Thyroid gland (tissue), 4 donors: ENCODE results near the gene GTF2B. TPM values are rescaled to one million over a fixed set of nuclear protein-coding genes. Genes with fewer than 3 reads are reported as not detected.
"Not testable (repeated sequence)": the region's sequence is repeated elsewhere in the genome, so short reads cannot be mapped to it uniquely, and the experiment has no call there.

Source experiments
- DNase-seq, 2 donors: peaks; one replicate each; pipeline ENCODE4 v3.0.0-alpha.2; 2019
- H3K27ac ChIP-seq, 3 donors: fragments of 200-600 bp; sonication (generic); 1 replicate in 2 of 3; 2 replicates in 1 of 3; pipeline ENCODE4 v1.5.1; 2016 to 2019; ENCODE audit warnings: mild to moderate bottlenecking in 1 of 3, moderate library complexity in 1 of 3
- H3K27me3 ChIP-seq: fragments of 200-600 bp; sonication (generic); one replicate; pipeline ENCODE4 v1.5.1; 2019
- H3K36me3 ChIP-seq, 2 donors: fragments of 200-600 bp; sonication (generic); one replicate each; pipeline ENCODE4 v1.5.1; 2016 to 2019
- H3K4me1 ChIP-seq, 2 donors: fragments of 200-600 bp; sonication (generic); one replicate each; pipeline ENCODE4 v1.5.1; 2017 to 2019
- H3K4me3 ChIP-seq, 3 donors: fragments of 200-600 bp; sonication (generic); replicated peaks in 1 of 3; 1 replicate in 2 of 3; 2 replicates in 1 of 3; pipeline ENCODE4 v1.5.1; 2016; ENCODE audit warnings: mild to moderate bottlenecking in 1 of 3
- H3K9me3 ChIP-seq: fragments of 200-600 bp; sonication (generic); one replicate; pipeline ENCODE4 v1.5.1; 2017
- POLR2A ChIP-seq, 2 donors: fragments of 450-650 bp; IDR thresholded peaks; one replicate each; pipeline ENCODE4 v1.6.1; 2017; ENCODE audit warnings: antibody characterized with exemption in 2 of 2, mild to moderate bottlenecking in 2 of 2, moderate library complexity in 1 of 2
- WGBS, 2 donors: methylation state at CpG; one replicate each; pipeline ENCODE4 v1.1.5; 2017; 5-methylcytosine and 5-hydroxymethylcytosine counted together
- intact Hi-C: fragments of 100-400 bp; cut with DNase I; formaldehyde crosslinking; loops from one replicate; pipeline ENCODE4 v1.15.1; 2023
- total RNA-seq, 4 donors: library from RNA; depleted of rRNA; stranded (reverse); fragments of >200 nt; gene quantifications; one replicate each; pipeline ENCODE4 v1.2.3, GENCODE V29; 2016
- TF ChIP-seq, protein P1 (sequence below), 6 experiments: fragments of 200-600 bp in 3 of 6; fragments of 450-650 bp in 3 of 6; sonication (generic) in 3 of 6; IDR thresholded peaks; one replicate each; pipeline ENCODE4 v1.5.1; 2016 to 2019; ENCODE audit warnings: antibody characterized with exemption in 6 of 6, mild to moderate bottlenecking in 2 of 6, inconsistent platforms in 1 of 6, moderate library complexity in 1 of 6

The GTF2B gene
- total RNA-seq, 4 donors from 2014 or later: 33.1 to 53.8 (median 39.0) TPM

DNA sequence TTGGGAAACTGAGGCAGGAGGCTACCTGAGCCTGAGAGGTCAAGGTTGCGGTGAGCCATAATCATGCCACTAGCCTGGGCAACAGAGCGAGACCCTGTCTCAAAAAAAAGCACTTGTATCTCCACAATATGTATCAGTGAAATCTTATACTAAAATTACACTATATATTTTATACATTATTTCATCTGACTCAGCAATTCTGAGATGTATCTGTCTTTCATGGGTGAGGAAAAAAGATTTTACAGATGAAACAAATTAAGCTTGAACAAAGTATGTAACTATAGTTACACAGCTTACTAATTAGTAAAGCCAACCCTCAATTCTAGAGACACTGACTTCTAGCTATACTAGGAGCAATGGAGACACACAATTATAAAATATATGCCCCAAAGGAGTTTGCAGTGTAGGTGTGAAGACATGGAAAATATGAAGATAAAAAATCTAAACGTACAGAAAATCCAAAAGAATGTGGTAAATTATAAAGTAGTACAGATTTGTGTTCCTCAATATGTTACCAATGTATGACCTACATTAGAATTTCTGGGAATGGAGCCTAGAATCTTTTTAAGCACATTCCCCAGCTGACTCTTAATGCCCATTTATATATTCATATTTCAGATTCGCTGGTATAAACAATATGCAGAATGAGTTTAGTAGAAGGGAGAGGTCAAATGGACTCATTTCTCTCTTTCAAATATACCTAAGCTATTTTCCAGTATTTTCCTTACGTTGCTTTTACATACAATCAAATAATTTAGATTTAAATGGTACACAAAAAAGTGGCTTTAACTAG, 14.6 kb downstream of the GTF2B start:
- Histone ChIP-seq H3K9me3 (no peaks in the 10 kb centered on the region), H3K4me1 (peaks cover 9 to 24% of the 10 kb centered on the region in 2 donors), H3K4me3 (no peak overlapping the region), H3K27me3 (no peaks in the 10 kb centered on the region), H3K27ac (no peak overlapping the region), H3K36me3 (no peaks in the 10 kb centered on the region)
- intact Hi-C loops: loop anchor here (5.0 kb wide), 1 partner anchor 219 kb away; no protein-coding TSS in a partner anchor
- no peak for DNase-seq
- no peak for TF ChIP-seq POLR2A (IDR thresholded peaks at IDR 0.05)
- TF ChIP-seq, protein P1, sequence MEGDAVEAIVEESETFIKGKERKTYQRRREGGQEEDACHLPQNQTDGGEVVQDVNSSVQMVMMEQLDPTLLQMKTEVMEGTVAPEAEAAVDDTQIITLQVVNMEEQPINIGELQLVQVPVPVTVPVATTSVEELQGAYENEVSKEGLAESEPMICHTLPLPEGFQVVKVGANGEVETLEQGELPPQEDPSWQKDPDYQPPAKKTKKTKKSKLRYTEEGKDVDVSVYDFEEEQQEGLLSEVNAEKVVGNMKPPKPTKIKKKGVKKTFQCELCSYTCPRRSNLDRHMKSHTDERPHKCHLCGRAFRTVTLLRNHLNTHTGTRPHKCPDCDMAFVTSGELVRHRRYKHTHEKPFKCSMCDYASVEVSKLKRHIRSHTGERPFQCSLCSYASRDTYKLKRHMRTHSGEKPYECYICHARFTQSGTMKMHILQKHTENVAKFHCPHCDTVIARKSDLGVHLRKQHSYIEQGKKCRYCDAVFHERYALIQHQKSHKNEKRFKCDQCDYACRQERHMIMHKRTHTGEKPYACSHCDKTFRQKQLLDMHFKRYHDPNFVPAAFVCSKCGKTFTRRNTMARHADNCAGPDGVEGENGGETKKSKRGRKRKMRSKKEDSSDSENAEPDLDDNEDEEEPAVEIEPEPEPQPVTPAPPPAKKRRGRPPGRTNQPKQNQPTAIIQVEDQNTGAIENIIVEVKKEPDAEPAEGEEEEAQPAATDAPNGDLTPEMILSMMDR (IDR thresholded peaks at IDR 0.05): no peak
- 84 to 85% methylated on average over 5 of the region's 5 CpGs for WGBS, 2 donors

DNA sequence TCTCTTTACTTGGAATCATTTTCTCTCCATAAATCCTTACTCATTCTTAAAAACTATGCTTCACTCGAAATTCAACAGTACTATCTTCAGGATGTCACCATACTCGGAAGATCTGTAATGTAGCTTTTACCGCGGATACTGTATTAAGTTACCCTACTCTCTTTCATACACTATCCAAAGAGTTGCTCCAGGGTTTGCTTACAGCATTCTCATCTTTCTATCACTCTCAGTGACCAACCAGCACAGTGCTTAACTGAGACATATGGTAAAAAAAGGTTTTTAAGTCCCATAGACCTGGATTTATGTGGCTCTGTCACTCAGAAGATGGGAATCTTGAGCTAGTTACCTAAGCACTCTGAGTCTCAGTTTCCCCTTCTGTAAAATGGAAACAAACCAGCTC, 15.8 kb downstream of the GTF2B start:
- Histone ChIP-seq H3K4me1 (peaks cover 9 to 18% of the 10 kb centered on the region in 2 donors), H3K36me3 (no peaks in the 10 kb centered on the region), H3K9me3 (no peaks in the 10 kb centered on the region), H3K27me3 (no peaks in the 10 kb centered on the region), H3K4me3 (no peak overlapping the region), H3K27ac (no peak overlapping the region)
- no peak for DNase-seq
- TF ChIP-seq, protein P1 (IDR thresholded peaks at IDR 0.05): no peak
- no peak for TF ChIP-seq POLR2A (IDR thresholded peaks at IDR 0.05)
- 94 to 96% methylated on average over 4 of the region's 4 CpGs for WGBS, 2 donors
- intact Hi-C loops: loop anchor here (5.0 kb wide), 1 partner anchor 218 kb away; no protein-coding TSS in a partner anchor

DNA sequence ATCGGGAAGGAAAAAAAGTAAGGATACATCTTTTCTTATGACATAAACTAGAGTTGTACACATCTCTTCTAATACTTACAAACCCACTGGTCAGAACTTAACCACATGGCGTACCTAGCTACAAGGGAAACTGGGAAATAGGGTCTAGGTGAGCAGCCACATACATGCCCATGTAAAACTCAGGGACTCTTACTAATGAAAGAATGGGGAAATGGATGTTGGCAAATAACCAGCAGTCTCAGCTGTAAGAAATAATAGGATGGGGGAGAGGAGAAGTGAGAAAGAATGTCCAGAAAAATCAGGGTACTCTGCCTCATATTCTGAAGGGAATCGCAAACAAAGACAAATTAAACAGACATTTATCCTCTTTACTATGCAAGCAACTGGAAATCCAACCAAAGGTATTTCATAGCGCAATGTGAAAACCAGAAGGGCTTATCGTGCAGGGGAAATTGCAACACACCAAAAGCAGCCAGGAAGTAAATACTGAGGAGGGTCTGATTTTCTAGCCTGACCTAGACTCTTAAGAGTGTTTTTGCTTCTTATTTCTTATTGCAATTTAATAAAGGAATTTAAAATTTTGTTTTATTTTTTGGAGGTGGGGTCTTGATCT, 17.5 kb downstream of the GTF2B start:
- Histone ChIP-seq H3K27me3 (no peaks in the 10 kb centered on the region), H3K4me3 (no peak overlapping the region), H3K27ac (no peak overlapping the region), H3K4me1 (peaks cover 9 to 15% of the 10 kb centered on the region in 2 donors), H3K36me3 (no peaks in the 10 kb centered on the region), H3K9me3 (no peaks in the 10 kb centered on the region)
- DNase-seq: no peak
- intact Hi-C loops: no loop called here
- 69 to 79% methylated on average over 5 of the region's 5 CpGs for whole genome bisulfite sequencing, 2 donors
- no peak for TF ChIP-seq POLR2A (IDR thresholded peaks at IDR 0.05)
- TF ChIP-seq, protein P1 (IDR thresholded peaks at IDR 0.05): no peak

DNA sequence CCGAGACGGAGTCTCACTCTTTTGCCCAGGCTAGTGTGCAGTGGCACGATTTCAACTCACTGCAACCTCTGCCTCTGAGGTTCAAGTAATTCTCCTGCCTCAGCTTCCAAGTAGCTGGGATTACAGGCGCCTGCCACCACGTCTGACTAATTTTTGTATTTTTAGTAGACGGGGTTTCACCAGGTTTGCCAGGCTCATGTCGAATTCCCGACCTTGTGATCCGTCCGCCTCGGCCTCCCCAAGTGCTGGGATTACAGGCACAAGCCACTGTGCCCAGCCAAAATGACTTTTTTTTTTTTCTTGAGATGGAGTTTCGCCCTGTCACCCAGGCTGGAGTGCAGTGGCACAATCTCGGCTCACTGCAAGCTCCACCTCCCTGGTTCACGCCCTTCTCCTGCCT, 21.7 kb downstream of the GTF2B start:
- intact Hi-C loops, DNase-seq: not testable (repeated sequence)
- 96% methylated on average over 14 of the region's 14 CpGs for WGBS, 2 donors

DNA sequence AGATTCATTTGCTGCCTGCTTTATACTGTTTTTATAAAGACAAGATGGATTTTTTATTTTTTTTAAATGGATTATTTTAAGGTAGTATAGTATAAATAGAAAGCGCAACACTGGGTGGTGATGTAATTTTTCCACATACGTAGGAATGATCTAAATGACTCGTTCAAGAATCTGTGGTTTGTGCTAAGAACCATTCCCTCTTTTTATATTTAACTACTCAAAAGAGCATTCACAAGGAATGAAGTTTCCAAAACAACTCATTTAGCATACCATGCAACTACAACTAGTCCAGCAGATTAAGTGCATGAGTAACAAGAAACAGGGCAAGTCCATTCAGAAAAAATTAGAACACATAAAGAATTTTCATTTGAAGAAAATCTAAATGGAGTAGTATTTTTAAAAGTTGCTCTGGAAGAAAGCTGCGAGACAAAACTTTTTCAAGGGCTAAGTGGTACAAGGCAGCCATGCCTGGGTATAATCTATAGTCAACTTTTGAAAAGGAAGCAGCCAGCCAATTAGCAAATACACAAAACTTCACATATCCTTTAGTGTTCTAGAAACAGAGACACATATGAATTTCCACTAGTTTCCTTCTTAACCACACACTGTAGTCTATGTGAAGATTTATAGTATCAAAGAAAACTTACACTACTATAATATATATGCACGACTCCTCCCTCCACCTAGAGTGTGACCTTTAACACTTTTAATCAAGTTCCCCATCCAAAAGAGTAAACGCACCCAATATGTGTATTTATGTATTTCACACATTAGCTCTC, 23.4 kb downstream of the GTF2B start:
- H3K27ac ChIP-seq: no peak overlapping the region
- no peak for DNase-seq
- intact Hi-C loops: no loop called here
- H3K36me3 ChIP-seq: peaks cover 0 to 9% of the 10 kb centered on the region in 2 donors
- TF ChIP-seq POLR2A (IDR thresholded peaks at IDR 0.05): no peak
- TF ChIP-seq, protein P1 (IDR thresholded peaks at IDR 0.05): no peak
- H3K9me3 ChIP-seq: no peaks in the 10 kb centered on the region
- peaks cover 11 to 23% of the 10 kb centered on the region in 2 donors for H3K4me1 ChIP-seq
- H3K4me3 ChIP-seq: no peak overlapping the region
- no peaks in the 10 kb centered on the region for H3K27me3 ChIP-seq
- WGBS, 2 donors: 56 to 61% methylated on average over 6 of the region's 6 CpGs

More for the DNA sequence above, 21.7 kb downstream of the GTF2B start:
- H3K4me1 ChIP-seq: peaks cover 8 to 23% of the 10 kb centered on the region in 2 donors
- H3K4me3 ChIP-seq, H3K27me3 ChIP-seq, H3K27ac ChIP-seq, H3K9me3 ChIP-seq, H3K36me3 ChIP-seq: not testable (repeated sequence)
